IPS DF 4.7 (cell line): ENCODE measurements around the gene LBP.
"Not testable (repeated sequence)": the region's sequence is repeated elsewhere in the genome, so short reads cannot be mapped to it uniquely, and the experiment has no call there.

Experiments
- DNase-seq: peaks from one replicate; pipeline ENCODE4 v3.0.0-alpha.2; 2013; ENCODE audit warnings: low spot score; ENCODE audit errors: extremely low read depth

The LBP gene, protein sequence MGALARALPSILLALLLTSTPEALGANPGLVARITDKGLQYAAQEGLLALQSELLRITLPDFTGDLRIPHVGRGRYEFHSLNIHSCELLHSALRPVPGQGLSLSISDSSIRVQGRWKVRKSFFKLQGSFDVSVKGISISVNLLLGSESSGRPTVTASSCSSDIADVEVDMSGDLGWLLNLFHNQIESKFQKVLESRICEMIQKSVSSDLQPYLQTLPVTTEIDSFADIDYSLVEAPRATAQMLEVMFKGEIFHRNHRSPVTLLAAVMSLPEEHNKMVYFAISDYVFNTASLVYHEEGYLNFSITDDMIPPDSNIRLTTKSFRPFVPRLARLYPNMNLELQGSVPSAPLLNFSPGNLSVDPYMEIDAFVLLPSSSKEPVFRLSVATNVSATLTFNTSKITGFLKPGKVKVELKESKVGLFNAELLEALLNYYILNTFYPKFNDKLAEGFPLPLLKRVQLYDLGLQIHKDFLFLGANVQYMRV

GRCh38 chr20:38346247-38346651 is at the start of gene LBP:
TSS of gene LBP (plus strand) at chr20:38346482. CDS start at chr20:38346517, 35 bp downstream.
- no peak for DNase-seq

DNA sequence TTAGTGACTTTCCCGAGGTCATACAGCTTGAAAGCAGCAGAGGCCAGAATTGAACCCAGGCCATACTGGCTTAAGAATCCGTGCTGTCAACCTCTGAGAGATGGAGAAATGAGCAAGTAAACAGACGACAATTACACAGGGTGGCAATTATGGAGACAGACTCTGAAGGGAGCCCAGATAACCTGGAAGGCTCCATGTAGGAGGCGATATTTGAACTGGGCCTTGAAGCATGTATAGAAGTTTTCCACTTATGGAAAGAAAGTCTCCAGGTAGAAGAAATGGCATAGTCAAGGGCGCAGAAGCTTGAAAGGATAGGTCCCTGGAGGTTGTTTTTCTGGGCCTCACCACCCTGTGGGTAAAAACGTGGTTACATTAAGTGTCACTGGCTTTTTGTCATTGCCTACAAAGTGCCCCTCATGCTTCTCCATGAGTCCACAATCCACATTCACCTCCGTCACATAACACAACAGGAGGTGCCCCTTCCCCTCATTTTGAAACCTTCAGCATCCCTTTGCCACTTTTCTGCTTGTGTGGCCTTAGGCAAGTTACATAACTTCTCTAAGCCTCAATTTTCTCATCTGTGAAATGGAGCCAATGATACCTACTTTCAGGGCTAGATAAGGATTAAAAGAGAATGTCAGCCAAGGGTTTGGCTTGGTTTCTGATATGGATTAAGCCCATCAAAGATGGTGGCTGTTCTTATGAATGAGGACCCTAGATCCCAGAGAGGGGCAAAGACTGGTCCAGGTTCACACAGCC is 48.2 kb upstream of the LBP start:
- no peak for DNase-seq

DNA sequence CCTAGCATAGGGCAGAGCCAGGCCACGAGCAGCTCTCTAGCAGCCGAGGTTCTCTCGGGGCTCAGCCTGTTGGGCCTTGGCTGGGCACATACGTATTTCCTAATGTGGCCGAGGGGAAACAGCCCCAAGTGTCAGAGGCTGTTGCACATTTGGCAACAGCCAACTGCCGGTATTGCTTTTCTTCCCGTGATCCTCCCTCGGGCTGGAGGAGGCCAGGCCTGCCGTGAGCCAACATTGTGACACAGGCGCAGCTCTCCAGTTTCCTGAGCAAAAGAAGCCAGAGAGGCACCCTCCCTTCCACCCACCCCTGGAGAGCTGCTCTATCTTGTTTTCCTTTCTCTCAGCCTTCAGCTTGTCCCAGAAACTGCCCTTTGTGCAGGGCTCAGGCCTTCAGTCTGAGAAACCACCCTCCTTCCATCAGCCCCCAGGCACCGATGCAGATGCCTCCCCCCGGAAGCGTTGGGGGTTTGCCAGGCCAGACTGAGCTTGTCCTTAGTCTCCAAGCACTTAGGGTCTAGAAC is 47.5 kb upstream of the LBP start:
- DNase-seq = no peak

DNA sequence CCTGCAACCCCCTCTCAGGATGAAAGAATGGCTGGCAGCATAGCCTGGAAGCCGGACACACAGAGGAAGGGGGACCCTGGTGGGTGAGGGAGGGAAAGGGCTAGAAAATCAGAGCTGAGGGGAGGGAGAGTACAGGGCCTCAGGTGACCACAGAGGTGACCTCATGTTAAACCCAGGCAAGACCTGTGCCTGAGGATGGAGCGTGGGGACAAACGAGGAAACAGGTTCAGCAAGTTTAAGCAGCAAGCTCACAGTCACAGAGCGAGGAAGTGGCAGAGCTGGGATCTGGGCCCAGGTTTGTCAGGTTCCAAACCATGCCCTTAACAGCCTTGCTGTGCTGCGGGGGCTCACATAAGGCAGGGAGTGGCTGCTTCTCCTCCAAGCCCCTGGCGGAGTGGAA is 46.3 kb upstream of the LBP start:
- no peak for DNase-seq

DNA sequence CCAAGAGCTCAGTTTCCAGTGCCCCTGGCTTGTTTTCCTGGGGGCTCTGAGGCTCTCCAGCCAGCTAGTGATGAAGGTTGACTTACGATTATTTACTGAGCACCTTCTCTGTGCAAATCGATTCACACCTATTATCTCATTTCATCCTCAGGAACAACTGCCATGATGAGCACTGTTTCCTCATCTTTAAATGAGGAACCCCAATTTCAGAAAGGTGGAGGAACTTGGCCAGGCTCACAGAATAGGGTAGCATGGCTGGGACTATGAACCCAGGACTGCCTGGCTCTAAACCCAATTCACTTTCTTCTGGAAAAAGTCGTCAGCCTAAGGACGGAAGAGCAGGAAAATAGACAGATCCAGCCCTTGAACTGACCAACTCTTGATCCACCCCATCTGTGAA is 45.8 kb upstream of the LBP start:
- no peak for DNase-seq

- no peak for DNase-seq
Measured at GRCh38 chr20:38301309-38301708, 45.0 kb upstream of the LBP start.

- no peak for DNase-seq
Measured at GRCh38 chr20:38302786-38303185, 43.5 kb upstream of the LBP start.

DNA sequence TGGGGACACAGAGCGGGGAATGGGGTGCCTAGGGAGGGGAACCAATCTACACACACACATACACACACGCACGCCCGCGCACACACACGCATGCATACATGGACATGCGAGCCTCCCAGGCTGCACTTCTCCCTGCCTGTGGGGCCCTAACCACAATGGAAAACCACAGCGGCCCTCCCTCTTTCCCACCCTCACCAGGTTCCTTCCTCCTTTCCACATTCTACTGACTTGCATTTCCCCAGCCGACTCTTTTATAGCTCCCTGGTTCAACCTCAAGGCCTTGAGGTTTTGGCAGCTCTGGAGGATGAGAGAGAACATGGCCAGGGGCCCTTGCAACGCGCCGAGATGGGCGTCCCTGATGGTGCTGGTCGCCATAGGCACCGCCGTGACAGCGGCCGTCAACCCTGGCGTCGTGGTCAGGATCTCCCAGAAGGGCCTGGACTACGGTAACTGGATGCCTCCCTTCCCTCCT is 42.3 kb upstream of the LBP start, which contains the start of gene BPI:
Gene BPI (plus strand): TSS at position 249 of the 472 bp plus-strand sequence. CDS start 68 bp downstream, at position 317.
- no peak for DNase-seq

DNA sequence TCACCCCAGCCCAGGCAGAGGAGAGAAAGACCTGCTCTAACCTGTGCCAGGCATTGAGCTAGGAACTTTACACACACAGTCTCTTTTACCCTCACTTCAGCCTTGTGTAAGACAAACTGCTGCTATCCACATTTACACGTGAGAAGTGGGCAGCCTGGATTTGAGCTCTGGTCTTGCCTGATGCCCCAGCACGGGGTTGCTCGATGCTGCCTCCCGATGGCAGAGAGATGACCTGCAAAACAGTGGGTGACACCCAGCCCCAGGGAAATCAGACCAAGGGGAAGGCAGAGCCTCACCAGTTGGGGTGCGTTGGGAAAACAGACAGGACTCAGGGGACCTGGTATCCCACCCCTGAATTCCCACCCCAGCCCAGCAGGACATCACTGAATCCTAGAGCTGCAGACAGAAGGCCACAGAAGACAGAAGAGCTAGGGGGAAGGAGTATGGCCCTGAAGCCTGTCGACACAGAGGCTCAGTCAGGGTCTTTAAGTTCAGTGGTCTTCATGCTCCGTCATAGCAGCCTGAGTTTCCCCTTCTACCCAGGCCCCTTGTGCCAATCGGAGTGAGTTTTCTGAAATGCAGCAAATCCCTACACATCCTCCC is 41.3 kb upstream of the LBP start:
- no peak for DNase-seq

GRCh38 chr20:38305541-38305940 is 40.7 kb upstream of the LBP start:
- no peak for DNase-seq

DNA sequence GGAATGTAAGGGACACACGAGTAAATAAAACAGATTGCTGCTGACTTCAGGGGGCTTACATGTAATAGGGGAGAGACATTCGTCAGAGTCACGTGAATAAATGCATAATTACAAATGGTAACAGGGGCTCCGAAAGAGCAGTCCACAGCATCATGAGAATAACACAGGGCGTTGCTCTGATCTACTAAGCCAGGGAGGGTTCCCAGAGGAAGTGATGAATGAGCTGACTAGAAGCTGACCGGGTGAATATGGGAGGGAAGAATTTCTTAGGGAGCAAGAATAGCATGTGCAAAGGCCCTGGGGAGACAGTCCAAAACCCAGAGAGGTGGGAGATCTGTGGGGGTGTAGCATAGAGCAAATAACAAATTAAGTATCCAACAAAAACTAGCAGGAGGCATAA is 39.9 kb upstream of the LBP start:
- DNase-seq = no peak

DNA sequence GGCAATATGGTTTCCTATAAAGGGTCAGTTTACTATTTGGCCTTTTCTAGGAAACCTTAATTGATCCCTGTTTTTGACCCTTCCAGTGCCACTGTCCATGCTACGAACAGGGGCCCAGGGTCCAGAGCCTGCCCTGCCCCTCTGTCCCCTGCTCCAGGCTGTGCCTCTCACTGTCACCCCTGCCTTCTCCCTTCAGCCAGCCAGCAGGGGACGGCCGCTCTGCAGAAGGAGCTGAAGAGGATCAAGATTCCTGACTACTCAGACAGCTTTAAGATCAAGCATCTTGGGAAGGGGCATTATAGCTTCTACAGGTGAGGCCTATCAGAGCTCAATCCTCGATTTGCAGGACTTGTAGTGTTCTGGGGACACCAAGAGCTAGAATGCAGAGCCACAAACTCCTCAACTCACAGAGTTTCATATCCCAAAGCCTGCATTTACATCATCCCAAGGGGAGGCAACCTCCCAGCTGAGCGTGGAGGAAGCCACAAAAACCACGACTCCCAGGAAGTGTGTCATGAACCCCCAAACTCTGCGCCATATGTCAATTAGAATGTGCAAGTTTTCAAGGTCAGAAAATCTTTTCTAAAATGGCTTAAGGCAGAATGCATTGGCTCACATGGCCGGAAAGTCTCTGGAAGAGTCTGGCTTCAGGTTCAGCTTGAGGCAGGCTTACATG is 38.8 kb upstream of the LBP start:
- DNase-seq = no peak

GRCh38 chr20:38308047-38308438 is 38.2 kb upstream of the LBP start:
- no peak for DNase-seq

DNA sequence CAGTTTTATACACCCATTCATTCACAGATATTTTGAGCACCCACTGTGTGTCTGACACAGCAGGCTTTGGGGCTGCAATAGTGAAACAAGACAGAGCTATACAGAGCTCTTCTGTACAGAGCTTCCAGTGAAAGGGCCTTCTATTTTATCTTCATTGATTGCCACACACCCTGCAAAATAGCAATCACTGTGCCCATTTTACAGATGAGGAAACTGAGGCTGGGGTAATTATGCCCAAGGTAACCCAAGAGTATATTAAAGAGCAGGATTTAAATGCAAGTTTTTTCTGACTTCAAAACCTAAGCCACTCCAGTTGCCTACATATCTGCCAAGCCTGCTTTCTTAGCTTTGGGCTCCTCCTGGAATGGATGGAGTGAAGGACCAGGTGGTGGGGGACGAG is 37.8 kb upstream of the LBP start:
- no peak for DNase-seq

DNA sequence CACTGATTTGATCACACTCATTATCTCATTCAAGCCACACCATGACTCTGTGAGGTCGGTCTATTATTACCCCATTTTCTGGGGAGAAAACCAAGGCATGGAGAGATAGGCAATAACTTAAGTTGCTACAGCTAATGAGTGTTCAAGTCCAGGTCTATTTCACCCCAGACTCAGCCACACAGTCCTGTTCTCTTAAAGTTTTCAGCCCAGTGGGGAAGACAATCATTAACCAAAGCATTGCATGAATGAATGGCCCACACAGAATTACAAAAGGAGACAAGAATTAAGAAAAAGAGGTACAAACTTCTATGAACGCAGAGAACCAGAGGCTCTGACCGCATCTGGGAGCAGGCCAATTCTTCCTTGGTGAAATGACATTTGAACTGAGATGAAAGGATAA is 35.2 kb upstream of the LBP start:
- DNase-seq = no peak

- DNase-seq = no peak
Measured at GRCh38 chr20:38311491-38311890, 34.8 kb upstream of the LBP start.

DNA sequence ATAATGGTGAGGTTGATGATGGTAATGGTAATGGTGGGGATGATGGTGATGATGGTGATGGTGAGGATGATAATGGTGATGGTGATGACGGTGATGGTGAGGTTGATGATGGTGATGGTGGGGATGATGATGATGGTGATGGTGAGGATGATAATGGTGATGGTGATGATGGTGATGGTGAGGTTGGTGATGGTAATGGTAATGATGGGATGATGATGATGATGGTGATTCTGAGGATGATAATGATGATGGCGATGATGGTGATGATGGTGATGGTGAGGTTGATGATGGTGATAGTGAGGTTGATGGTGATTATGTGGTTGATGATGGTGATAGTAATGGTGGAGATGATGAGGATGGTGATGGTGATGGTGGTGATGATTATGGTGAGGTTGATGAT is 32.6 kb upstream of the LBP start:
- no peak for DNase-seq

- DNase-seq = not testable (repeated sequence)
Measured at GRCh38 chr20:38314350-38314749, 31.9 kb upstream of the LBP start.

GRCh38 chr20:38315290-38315966 is 30.9 kb upstream of the LBP start:
- DNase-seq = no peak

- DNase-seq = no peak
Measured at GRCh38 chr20:38316341-38316740, 29.9 kb upstream of the LBP start.

DNA sequence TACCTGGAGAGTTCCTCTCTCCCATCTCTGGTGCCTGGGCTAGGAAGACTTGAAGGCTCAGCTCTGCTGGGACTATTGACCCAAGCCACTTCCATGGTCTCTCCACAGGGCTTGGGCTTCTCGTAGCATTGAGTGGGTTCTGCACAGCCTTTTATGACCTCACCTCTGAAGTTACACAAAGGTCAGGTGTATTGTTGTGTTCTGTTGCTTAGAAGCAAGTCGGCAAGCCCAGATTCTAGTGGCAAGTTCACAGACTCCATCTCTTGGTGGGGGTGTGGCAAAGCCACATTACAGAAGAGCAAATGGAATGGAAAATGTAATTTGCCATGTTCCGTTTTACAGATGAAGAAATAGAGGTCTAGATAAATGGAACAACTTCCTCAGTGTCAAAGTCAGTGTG is 28.9 kb upstream of the LBP start:
- no peak for DNase-seq
